C4-2B (cell line): ENCODE measurements around the gene PCDHGC3.

Experiments
- H3K27ac ChIP-seq: fragments of 450-650 bp; 2 replicates; pipeline ENCODE4 v1.5.1; 2017
- ZFX ChIP-seq: fragments of 450-650 bp; IDR thresholded peaks from 2 replicates; pipeline ENCODE4 v1.6.1; 2017
- TF ChIP-seq, protein P1 (sequence below): fragments of 450-650 bp; conservative IDR thresholded peaks from 2 replicates; pipeline ENCODE4 v1.5.1; 2017; ENCODE audit warnings: mild to moderate bottlenecking

PCDHGC3 gene

DNA sequence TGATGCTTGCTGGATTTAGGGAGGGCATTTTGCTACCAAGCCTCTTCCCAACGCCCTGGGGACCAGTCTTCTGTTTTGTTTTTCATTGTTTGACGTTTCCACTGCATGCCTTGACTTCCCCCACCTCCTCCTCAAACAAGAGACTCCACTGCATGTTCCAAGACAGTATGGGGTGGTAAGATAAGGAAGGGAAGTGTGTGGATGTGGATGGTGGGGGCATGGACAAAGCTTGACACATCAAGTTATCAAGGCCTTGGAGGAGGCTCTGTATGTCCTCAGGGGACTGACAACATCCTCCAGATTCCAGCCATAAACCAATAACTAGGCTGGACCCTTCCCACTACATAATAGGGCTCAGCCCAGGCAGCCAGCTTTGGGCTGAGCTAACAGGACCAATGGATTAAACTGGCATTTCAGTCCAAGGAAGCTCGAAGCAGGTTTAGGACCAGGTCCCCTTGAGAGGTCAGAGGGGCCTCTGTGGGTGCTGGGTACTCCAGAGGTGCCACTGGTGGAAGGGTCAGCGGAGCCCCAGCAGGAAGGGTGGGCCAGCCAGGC is 36.1 kb downstream of the PCDHGC3 start:
- H3K27ac ChIP-seq: no peak overlapping the region
- TF ChIP-seq, protein P1, sequence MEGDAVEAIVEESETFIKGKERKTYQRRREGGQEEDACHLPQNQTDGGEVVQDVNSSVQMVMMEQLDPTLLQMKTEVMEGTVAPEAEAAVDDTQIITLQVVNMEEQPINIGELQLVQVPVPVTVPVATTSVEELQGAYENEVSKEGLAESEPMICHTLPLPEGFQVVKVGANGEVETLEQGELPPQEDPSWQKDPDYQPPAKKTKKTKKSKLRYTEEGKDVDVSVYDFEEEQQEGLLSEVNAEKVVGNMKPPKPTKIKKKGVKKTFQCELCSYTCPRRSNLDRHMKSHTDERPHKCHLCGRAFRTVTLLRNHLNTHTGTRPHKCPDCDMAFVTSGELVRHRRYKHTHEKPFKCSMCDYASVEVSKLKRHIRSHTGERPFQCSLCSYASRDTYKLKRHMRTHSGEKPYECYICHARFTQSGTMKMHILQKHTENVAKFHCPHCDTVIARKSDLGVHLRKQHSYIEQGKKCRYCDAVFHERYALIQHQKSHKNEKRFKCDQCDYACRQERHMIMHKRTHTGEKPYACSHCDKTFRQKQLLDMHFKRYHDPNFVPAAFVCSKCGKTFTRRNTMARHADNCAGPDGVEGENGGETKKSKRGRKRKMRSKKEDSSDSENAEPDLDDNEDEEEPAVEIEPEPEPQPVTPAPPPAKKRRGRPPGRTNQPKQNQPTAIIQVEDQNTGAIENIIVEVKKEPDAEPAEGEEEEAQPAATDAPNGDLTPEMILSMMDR: no peak
- no peak for TF ChIP-seq ZFX

DNA sequence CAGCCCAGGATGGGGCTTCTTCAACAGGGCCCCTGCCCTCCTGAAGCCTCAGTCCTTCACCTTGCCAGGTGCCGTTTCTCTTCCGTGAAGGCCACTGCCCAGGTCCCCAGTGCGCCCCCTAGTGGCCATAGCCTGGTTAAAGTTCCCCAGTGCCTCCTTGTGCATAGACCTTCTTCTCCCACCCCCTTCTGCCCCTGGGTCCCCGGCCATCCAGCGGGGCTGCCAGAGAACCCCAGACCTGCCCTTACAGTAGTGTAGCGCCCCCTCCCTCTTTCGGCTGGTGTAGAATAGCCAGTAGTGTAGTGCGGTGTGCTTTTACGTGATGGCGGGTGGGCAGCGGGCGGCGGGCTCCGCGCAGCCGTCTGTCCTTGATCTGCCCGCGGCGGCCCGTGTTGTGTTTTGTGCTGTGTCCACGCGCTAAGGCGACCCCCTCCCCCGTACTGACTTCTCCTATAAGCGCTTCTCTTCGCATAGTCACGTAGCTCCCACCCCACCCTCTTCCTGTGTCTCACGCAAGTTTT is 36.7 kb downstream of the PCDHGC3 start:
- no peak for TF ChIP-seq ZFX
- TF ChIP-seq, protein P1: peak; percentile 91
- H3K27ac ChIP-seq: no peak overlapping the region

DNA sequence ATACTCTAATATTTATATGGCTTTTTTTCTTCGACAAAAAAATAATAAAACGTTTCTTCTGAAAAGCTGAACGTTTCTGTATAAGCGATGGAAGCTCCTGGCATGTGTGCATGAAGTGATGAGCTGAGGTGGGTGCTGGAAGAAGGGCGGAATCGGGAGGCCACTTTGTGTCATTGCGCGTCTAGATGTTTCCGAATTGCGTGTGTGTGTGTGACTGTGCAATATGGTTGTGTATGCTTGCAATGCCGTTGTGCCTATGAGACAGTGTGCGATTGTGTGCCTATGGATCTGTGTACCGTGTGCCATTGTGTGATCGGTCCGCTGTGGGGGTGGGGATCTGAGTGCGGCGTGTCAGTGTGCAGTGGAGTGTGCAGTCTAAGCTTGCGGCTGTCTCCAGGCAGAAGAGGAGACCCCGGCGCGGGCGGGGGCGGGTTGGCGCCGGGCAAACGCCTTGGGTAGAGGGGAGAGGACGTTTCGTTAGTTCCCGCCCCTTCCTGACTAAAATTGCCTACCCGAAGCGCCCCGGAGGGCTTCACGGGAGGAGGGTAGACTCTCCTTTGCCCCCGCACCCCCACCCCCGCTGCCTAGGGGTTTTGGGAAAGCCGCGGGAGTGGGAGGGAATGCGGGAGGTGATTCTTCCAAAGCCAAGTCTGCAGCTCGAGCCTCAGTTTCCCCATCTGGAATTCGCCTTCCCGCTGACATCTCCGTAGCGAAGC is 37.3 kb downstream of the PCDHGC3 start:
- H3K27ac ChIP-seq: no peak overlapping the region
- TF ChIP-seq ZFX: no peak
- TF ChIP-seq, protein P1: no peak; the same call in 1 of the 2 replicates

DNA sequence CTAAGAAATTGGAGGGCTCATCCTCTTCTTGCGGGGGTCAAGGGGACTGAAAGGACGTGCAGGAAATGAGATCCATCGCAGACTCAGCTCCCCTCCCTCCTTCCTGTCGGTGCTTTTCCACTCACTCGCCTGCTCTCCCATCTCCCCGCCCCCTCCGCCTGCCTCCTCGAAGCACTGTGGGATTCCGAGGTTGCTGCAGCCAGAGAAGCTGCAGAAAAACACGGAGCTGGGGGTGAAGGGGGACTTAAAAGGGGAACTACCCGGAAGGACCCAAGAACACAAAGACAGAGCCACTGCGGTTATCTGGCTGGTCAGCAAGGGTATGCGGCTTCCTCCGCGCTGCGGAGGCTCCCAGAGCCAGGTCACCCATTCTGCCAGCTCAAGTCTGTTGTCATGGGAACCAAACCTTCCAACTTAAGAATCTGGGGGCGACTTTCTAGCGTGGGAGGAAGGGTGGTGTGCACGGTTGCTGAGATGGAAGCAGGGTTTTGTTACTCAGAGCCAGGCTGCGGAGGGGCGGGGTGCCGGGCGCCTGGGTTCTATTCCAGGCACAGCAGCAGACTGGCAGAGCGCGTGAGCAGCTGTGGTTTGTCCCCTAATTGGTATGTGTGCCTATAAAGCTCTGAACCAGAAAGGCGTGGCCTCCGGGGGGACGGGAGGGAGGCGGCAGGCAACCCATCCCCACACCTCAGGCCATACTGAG is 38.0 kb downstream of the PCDHGC3 start:
- TF ChIP-seq, protein P1: no peak
- TF ChIP-seq ZFX: no peak
- H3K27ac ChIP-seq: no peak overlapping the region

DNA sequence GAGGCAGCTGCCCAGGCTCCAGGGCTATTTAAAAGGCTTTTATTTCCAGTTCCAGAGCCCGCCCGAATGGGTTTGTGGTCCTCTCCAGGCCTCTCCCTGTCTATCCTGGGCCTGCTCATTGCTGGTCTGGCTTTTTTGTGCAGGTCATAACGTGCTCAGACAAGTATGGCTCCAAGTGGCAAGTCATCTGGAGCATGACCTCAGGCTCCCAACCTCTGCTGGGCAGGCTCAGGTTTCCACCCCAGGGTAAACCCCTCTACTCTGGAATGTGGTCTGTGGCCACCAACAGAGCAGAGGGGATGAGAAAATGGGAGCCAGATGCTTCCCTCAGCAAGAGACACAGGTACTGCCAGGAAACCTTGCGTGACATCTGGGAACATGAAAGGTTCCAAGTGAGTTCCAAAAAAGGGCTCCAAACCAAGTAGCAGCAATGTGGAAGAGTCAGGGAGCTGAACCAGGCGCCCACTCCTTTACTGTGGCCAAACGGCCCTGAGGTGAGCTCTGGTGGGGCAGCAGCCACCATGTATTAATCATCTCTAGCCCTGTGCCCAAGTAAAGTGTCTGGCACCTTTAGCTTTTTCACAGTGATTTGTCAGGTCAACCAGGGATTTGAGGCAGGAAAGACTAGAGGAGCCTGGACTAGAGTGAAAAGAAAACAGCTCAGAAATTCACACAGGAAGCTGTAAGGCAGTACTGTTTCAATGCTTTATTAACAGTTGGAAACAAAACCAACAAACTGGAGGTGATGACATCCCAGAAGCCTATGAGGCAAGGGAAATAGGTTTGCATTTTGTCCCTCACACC is 38.8 kb downstream of the PCDHGC3 start:
- H3K27ac ChIP-seq: no peak overlapping the region
- TF ChIP-seq, protein P1: no peak
- TF ChIP-seq ZFX: no peak

DNA sequence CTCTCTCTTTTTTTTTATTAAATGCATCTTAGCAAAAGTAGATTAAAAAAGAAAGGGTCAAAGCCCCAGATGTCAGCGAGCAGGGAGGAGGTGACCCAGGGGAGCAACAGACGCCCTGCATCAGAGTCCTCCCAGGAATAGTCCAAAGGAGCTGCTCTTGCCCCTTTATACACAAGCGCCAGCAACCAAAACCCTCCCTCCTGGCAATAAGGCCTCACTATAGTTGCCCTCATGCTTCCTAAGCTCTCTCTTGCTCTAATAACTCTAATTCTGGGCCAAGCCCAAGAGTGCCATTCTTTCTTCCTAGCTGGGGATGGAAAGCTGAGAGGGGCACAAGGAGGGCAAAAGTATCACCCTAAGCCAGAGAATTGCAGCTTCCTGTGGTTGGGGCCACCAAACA is 39.4 kb downstream of the PCDHGC3 start:
- no peak overlapping the region for H3K27ac ChIP-seq
- TF ChIP-seq, protein P1: no peak
- no peak for TF ChIP-seq ZFX
